Testis (tissue), 2 donors: ENCODE results near the gene GPATCH2L.

ENCODE experiments used
- CTCF ChIP-seq, 3 experiments: fragments of 450-650 bp in 2 of 3; fragments of 200-600 bp in 1 of 3; sonication (generic) in 1 of 3; IDR thresholded peaks; one replicate each; pipeline ENCODE4 v1.5.1; 2016 to 2019; ENCODE audit warnings: antibody characterized with exemption in 3 of 3, mild to moderate bottlenecking in 2 of 3, moderate library complexity in 1 of 3
- POLR2A ChIP-seq: fragments of 450-650 bp; IDR thresholded peaks from one replicate; pipeline ENCODE4 v1.6.1; 2017; ENCODE audit warnings: antibody characterized with exemption, mild to moderate bottlenecking, moderate library complexity

DNA sequence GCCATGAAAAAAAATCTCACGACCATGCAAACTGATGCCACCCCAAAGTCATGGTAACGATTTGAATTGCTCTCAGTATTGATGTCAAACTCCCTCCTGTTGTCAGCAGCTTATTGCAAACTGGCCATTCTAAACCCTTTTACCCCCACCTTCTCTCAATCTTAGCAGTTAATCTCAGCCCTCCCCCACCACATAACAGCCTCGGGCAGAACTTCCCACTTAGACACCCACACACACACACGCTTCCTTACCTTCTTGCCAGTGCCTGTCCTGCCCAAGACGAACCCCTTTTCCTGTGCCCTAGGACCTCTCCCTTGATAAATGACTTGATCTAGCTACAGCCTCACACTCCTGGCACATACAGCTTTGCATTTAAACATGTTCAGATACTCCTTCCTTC is 56.6 kb downstream of the GPATCH2L start:
- TF ChIP-seq CTCF (IDR thresholded peaks at IDR 0.05) = no peak
- no peak for TF ChIP-seq POLR2A
